HEK293 (cell line): ENCODE results near the gene MTTP.

ENCODE experiments used
- CTCF ChIA-PET: fragments of 350-600 bp; formaldehyde crosslinking; extraction: SDS; loops from one replicate; lab custom pipeline; 2021; ENCODE audit warnings: antibody characterized with exemption; lab: Yijun Ruan, JAX
- POLR2A ChIA-PET: fragments of 300-600 bp; formaldehyde crosslinking; extraction: SDS; loops from one replicate; lab custom pipeline; 2020; ENCODE audit warnings: antibody characterized with exemption, inconsistent platforms; lab: Yijun Ruan, JAX
- H3K27ac ChIP-seq: fragments of 200-500 bp; sonication (Bioruptor generic); 2 replicates; pipeline ENCODE4 v1.5.1; 2014; ENCODE audit warnings: low read depth, low read length, control low read depth, inconsistent platforms; ENCODE audit errors: extremely low read depth
- H3K36me3 ChIP-seq, 2 experiments: fragments of 200-500 bp in 1 of 2; sonication (Bioruptor generic) in 1 of 2; 1 replicate in 1 of 2; 2 replicates in 1 of 2; pipeline ENCODE4 v1.5.1; 2014 to 2017; ENCODE audit warnings: inconsistent platforms in 2 of 2, low read length in 2 of 2; ENCODE audit not compliant: control insufficient read depth in 2 of 2, insufficient read depth in 1 of 2
- H3K4me1 ChIP-seq: fragments of 200-500 bp; sonication (Bioruptor generic); 2 replicates; pipeline ENCODE4 v1.5.1; 2014; ENCODE audit warnings: mild to moderate bottlenecking, low read length, inconsistent platforms; ENCODE audit not compliant: control insufficient read depth, insufficient read depth
- H3K4me3 ChIP-seq: 2 replicates; pipeline ENCODE4 v1.5.1; 2011; ENCODE audit warnings: low read depth, mild to moderate bottlenecking, control low read depth, low read length, moderate library complexity
- H3K9me3 ChIP-seq: fragments of 200-500 bp; sonication (Bioruptor generic); 2 replicates; pipeline ENCODE4 v1.5.1; 2014; ENCODE audit warnings: low read depth, low read length, inconsistent platforms; ENCODE audit not compliant: control insufficient read depth, insufficient read depth
- IKZF3 ChIP-seq: fragments of 450-650 bp; IDR thresholded peaks from 2 replicates; pipeline ENCODE4 v1.5.0; 2018; ENCODE audit warnings: missing biosample characterization, mild to moderate bottlenecking, missing genetic modification characterization, moderate library complexity
- ZBTB8A ChIP-seq: fragments of 450-650 bp; formaldehyde crosslinking; IDR thresholded peaks from 2 replicates; pipeline ENCODE4 v1.5.1; 2016; ENCODE audit warnings: missing biosample characterization, missing genetic modification characterization
- ZNF112 ChIP-seq: fragments of 450-650 bp; formaldehyde crosslinking; IDR thresholded peaks from 2 replicates; pipeline ENCODE4 v1.5.0; 2017; ENCODE audit warnings: missing biosample characterization, missing genetic modification characterization
- ZNF23 ChIP-seq: fragments of 450-650 bp; formaldehyde crosslinking; IDR thresholded peaks from 2 replicates; pipeline ENCODE4 v1.5.1; 2016; ENCODE audit warnings: missing biosample characterization, missing genetic modification characterization, borderline replicate concordance
- ZNF24 ChIP-seq: fragments of 450-650 bp; formaldehyde crosslinking; IDR thresholded peaks from 2 replicates; pipeline ENCODE4 v1.5.1; 2016; ENCODE audit warnings: missing biosample characterization, missing genetic modification characterization
- ZNF248 ChIP-seq: fragments of 450-650 bp; formaldehyde crosslinking; IDR thresholded peaks from 2 replicates; pipeline ENCODE4 v1.5.1; 2017; ENCODE audit warnings: missing biosample characterization, missing genetic modification characterization
- ZNF302 ChIP-seq: fragments of 450-650 bp; formaldehyde crosslinking; IDR thresholded peaks from 2 replicates; pipeline ENCODE4 v1.5.1; 2016; ENCODE audit warnings: missing biosample characterization, missing genetic modification characterization, low read depth
- ZNF426 ChIP-seq: fragments of 450-650 bp; formaldehyde crosslinking; IDR thresholded peaks from 2 replicates; pipeline ENCODE4 v1.5.1; 2017; ENCODE audit warnings: missing biosample characterization, missing genetic modification characterization, mild to moderate bottlenecking, inconsistent platforms, moderate library complexity
- ZNF548 ChIP-seq: fragments of 450-650 bp; formaldehyde crosslinking; IDR thresholded peaks from 2 replicates; pipeline ENCODE4 v1.5.1; 2016; ENCODE audit warnings: missing biosample characterization, missing genetic modification characterization
- ZNF670 ChIP-seq: fragments of 450-650 bp; formaldehyde crosslinking; IDR thresholded peaks from 2 replicates; pipeline ENCODE4 v1.5.1; 2016; ENCODE audit warnings: missing biosample characterization, missing genetic modification characterization, low read depth
- ZNF76 ChIP-seq: fragments of 450-650 bp; formaldehyde crosslinking; IDR thresholded peaks from 2 replicates; pipeline ENCODE4; 2016; ENCODE audit warnings: low read depth, missing biosample characterization, missing genetic modification characterization, borderline replicate concordance
- TF ChIP-seq, protein P1 (sequence below): fragments of 450-650 bp; formaldehyde crosslinking; conservative IDR thresholded peaks from 2 replicates; pipeline ENCODE4 v1.5.1; 2016; ENCODE audit warnings: low read depth, missing biosample characterization, missing genetic modification characterization
- TF ChIP-seq, protein P2 (sequence below): fragments of 450-650 bp; formaldehyde crosslinking; IDR thresholded peaks from 2 replicates; pipeline ENCODE4 v1.5.1; 2016; ENCODE audit warnings: missing biosample characterization, missing genetic modification characterization

The MTTP gene

DNA sequence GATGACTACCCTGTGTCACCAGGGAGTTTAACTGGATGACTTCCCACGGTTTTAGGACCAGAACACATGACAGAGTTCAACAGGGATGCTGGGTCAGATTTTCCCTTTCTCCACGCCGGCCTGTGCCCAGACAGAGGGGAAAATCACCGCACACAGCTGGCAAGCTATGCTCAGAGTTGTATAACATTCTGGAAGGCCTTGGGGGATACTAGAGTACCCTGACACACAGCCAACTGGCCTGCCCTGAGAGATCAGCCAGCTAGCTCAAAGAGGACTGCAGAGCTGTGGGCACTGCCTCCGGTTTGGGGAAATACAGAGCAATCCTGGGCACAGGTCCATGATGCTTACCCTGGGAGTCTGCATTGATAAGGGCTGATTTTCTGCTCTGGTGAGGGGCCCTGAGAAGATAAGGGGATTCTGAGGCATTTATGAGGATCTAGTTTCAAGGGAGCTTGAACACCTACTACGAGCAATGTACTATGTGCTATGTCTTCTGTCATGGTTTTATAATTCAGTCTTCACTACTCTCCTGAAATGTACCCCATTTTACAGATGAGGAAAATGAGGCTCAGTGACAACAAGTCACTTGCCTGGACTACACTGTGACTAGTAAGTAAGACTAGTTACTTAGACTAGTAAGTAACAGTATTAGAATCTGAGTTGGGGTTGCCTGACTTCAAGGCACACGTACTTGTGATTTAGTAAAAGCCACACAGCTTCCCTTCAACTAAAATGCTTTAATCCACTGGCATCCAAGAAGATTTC lies 68.3 kb downstream of the MTTP start:
- Histone ChIP-seq H3K27ac (no peak overlapping the region), H3K9me3 (no peaks in the 10 kb centered on the region), H3K4me1 (no peaks in the 10 kb centered on the region), H3K4me3 (no peak overlapping the region), H3K36me3 (no peaks in the 10 kb centered on the region)
- POLR2A ChIA-PET, result no interaction called here
- CTCF ChIA-PET, result interaction anchor here (1.5 kb wide), 1 partner anchor 113 kb away, joined by 3 read pairs; no protein-coding TSS in a partner anchor
- TF ChIP-seq ZNF670 (tag by site-specific recombination), result no peak

DNA sequence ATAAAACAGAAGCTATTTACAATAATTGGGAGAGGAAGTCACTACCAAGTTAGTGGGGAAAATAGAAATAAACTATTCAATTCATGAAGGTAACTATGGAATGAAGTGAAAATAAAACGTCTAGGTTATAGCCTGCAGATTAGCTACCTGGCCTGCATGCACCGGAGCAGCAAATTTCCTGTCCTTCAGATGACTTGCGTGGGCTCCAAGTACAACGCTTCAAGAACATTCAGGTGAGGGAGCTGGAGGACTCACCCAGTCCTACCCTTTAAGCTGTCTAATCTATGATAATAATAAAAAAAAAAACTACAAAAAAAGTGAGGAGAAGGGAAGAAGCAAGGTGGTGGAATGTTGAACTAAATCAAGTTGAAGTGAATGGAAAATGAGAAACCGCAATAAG lies 69.8 kb downstream of the MTTP start:
- TF ChIP-seq ZNF23, result no peak
- Histone ChIP-seq H3K27ac (no peak overlapping the region), H3K36me3 (no peaks in the 10 kb centered on the region), H3K4me3 (no peak overlapping the region), H3K4me1 (no peaks in the 10 kb centered on the region), H3K9me3 (no peaks in the 10 kb centered on the region)
- CTCF ChIA-PET, result interaction anchor here (1.1 kb wide), 1 partner anchor 164 kb away, joined by 4 read pairs; no protein-coding TSS in a partner anchor
- POLR2A ChIA-PET, result no interaction called here

DNA sequence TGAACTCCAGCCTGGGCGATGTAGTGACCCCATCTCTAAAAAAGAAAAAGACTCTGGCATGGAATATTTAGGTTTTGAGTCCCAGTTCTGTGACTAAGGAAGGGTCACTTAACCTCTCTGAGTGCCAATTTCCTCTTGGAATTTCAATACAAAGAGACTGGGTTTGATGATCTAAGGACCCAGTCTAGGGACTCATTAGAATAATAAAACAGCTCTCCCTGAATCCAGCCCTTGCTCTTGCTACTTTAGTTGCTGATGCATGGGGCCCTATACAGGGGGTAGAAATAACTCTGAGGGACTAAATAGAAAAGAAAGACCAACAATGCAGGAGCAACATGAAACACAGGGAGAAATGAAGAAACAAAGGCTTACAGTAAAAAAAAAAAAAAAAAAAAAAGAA lies 70.4 kb downstream of the MTTP start:
- Histone ChIP-seq H3K4me1 (no peaks in the 10 kb centered on the region), H3K9me3 (no peaks in the 10 kb centered on the region), H3K27ac (no peak overlapping the region), H3K4me3 (no peak overlapping the region), H3K36me3 (no peaks in the 10 kb centered on the region)
- CTCF ChIA-PET, result no interaction called here
- TF ChIP-seq IKZF3 (no peak), ZNF24 (no peak), ZNF426 (tag by site-specific recombination) (no peak), ZNF548 (tag by site-specific recombination) (no peak)
- POLR2A ChIA-PET, result no interaction called here

DNA sequence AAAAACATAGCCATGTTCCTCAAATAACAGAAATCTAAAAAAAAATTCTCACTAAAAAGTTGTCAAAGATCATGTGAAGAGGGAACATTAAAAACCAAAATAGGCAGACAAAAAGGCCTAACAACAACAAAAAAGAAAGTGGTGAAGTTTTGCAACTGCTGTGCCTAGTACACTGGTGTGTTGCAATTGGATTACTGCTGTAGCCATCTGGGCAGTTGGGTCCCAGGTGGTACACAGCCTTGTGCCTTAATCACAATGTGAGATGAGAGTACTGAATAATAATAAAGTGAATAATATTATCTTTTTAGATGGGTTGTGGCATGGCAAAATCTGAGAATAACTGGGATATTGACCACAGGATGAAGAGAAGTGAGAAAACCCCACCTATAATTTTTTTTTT lies 71.0 kb downstream of the MTTP start:
- TF ChIP-seq ZNF76 (no peak), ZBTB8A (no peak), ZNF302 (tag by site-specific recombination) (no peak), ZNF248 (tag by site-specific recombination) (no peak), ZNF112 (tag by site-specific recombination) (no peak)
- TF ChIP-seq, protein P1, sequence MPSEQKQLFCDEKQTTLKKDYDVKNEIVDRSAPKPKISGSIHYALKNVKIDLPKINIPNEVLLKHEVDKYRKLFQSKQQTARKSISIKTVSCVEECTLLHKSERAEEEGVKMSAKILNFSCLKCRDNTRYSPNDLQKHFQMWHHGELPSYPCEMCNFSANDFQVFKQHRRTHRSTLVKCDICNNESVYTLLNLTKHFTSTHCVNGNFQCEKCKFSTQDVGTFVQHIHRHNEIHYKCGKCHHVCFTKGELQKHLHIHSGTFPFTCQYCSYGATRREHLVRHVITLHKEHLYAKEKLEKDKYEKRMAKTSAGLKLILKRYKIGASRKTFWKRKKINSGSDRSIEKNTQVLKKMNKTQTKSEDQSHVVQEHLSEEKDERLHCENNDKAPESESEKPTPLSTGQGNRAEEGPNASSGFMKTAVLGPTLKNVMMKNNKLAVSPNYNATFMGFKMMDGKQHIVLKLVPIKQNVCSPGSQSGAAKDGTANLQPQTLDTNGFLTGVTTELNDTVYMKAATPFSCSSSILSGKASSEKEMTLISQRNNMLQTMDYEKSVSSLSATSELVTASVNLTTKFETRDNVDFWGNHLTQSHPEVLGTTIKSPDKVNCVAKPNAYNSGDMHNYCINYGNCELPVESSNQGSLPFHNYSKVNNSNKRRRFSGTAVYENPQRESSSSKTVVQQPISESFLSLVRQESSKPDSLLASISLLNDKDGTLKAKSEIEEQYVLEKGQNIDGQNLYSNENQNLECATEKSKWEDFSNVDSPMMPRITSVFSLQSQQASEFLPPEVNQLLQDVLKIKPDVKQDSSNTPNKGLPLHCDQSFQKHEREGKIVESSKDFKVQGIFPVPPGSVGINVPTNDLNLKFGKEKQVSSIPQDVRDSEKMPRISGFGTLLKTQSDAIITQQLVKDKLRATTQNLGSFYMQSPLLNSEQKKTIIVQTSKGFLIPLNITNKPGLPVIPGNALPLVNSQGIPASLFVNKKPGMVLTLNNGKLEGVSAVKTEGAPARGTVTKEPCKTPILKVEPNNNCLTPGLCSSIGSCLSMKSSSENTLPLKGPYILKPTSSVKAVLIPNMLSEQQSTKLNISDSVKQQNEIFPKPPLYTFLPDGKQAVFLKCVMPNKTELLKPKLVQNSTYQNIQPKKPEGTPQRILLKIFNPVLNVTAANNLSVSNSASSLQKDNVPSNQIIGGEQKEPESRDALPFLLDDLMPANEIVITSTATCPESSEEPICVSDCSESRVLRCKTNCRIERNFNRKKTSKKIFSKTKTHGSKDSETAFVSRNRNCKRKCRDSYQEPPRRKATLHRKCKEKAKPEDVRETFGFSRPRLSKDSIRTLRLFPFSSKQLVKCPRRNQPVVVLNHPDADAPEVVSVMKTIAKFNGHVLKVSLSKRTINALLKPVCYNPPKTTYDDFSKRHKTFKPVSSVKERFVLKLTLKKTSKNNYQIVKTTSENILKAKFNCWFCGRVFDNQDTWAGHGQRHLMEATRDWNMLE (tag by site-specific recombination), result no peak
- TF ChIP-seq, protein P2, sequence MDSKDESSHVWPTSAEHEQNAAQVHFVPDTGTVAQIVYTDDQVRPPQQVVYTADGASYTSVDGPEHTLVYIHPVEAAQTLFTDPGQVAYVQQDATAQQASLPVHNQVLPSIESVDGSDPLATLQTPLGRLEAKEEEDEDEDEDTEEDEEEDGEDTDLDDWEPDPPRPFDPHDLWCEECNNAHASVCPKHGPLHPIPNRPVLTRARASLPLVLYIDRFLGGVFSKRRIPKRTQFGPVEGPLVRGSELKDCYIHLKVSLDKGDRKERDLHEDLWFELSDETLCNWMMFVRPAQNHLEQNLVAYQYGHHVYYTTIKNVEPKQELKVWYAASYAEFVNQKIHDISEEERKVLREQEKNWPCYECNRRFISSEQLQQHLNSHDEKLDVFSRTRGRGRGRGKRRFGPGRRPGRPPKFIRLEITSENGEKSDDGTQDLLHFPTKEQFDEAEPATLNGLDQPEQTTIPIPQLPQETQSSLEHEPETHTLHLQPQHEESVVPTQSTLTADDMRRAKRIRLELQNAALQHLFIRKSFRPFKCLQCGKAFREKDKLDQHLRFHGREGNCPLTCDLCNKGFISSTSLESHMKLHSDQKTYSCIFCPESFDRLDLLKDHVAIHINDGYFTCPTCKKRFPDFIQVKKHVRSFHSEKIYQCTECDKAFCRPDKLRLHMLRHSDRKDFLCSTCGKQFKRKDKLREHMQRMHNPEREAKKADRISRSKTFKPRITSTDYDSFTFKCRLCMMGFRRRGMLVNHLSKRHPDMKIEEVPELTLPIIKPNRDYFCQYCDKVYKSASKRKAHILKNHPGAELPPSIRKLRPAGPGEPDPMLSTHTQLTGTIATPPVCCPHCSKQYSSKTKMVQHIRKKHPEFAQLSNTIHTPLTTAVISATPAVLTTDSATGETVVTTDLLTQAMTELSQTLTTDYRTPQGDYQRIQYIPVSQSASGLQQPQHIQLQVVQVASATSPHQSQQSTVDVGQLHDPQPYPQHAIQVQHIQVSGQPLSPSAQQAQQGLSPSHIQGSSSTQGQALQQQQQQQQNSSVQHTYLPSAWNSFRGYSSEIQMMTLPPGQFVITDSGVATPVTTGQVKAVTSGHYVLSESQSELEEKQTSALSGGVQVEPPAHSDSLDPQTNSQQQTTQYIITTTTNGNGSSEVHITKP (tag by site-specific recombination), result no peak
- TF ChIP-seq, all 188 proteins: peak for 0
- ChIA-PET POLR2A (no interaction called here), CTCF (no interaction called here)
- no peaks in the 10 kb centered on the region for H3K36me3 ChIP-seq
- H3K9me3 ChIP-seq, result no peaks in the 10 kb centered on the region
- H3K4me1 ChIP-seq, result no peaks in the 10 kb centered on the region
- H3K4me3 ChIP-seq, result no peak overlapping the region
- no peak overlapping the region for H3K27ac ChIP-seq
